HepG2 (cell line): ENCODE results near the gene SLC35D3. TPM values are rescaled to one million over a fixed set of nuclear protein-coding genes. Genes with fewer than 3 reads are reported as not detected.

ENCODE experiments used
- ATAC-seq: fragments of 200-7000 bp; cut with Tn5 transposase; 3 replicates; pipeline ENCODE4 v1.9.1; 2020; ENCODE audit warnings: mild to moderate bottlenecking, moderate library complexity
- BruUV-seq: library from RNA; stranded (reverse); fragments of 400-500 nt; replicated peaks from 2 replicates; lab custom pipeline; 2021; lab: Mats Ljungman, UMichigan
- CTCF ChIA-PET: fragments of 300-600 bp; formaldehyde crosslinking; extraction: SDS; loops from one replicate; lab custom pipeline; 2021; ENCODE audit warnings: low total read pairs, inconsistent platforms, low intra/inter-chr PET ratio; lab: Yijun Ruan, JAX
- POLR2A ChIA-PET: fragments of 350-600 bp; sonication (Branson Sonifier 250); formaldehyde crosslinking; loops from one replicate; lab custom pipeline; 2020; ENCODE audit warnings: antibody characterized with exemption, inconsistent platforms; lab: Yijun Ruan, JAX
- DNase-seq: peaks from one replicate; pipeline ENCODE4 v3.0.0-alpha.2; 2015; ENCODE audit warnings: low spot score
- FAIRE-seq: peaks from 3 replicates; lab custom pipeline; 2011; peaks lifted over from hg19 to GRCh38; lab: Jason Lieb, UNC
- H2AFZ ChIP-seq: one replicate; pipeline ENCODE4 v1.6.1; 2011; ENCODE audit warnings: low read length, inconsistent platforms
- H3K27ac ChIP-seq: fragments of 300-600 bp; 3 replicates; pipeline ENCODE4 v1.8.0; 2011; ENCODE audit warnings: mixed run types, mild to moderate bottlenecking, mixed read lengths, low read length, inconsistent platforms; ENCODE audit not compliant: insufficient read depth; ENCODE audit errors: extremely low read length
- H3K27me3 ChIP-seq, 2 experiments: fragments of 200-600 bp in 1 of 2; 2 replicates in 1 of 2; 3 replicates in 1 of 2; pipeline versions ENCODE4 v1.6.0 to v1.8.0; 2011; ENCODE audit warnings: low read length in 2 of 2, mild to moderate bottlenecking in 2 of 2, moderate library complexity in 2 of 2, inconsistent platforms in 1 of 2; ENCODE audit not compliant: insufficient read depth in 2 of 2, control insufficient read depth in 1 of 2
- H3K36me3 ChIP-seq, 2 experiments: fragments of 200-600 bp in 1 of 2; replicated peaks in 1 of 2; 2 replicates in 1 of 2; 3 replicates in 1 of 2; pipeline versions ENCODE4 v1.5.1 to v1.8.0; 2011; ENCODE audit warnings: low read length in 2 of 2, inconsistent platforms in 1 of 2; ENCODE audit not compliant: insufficient read depth in 2 of 2, control insufficient read depth in 1 of 2
- H3K4me1 ChIP-seq: 2 replicates; pipeline ENCODE4 v1.5.1; 2012; ENCODE audit warnings: low read length, inconsistent platforms; ENCODE audit not compliant: insufficient read depth
- H3K4me2 ChIP-seq: 2 replicates; pipeline ENCODE4 v1.6.0; 2011; ENCODE audit warnings: low read depth, low read length, inconsistent platforms
- H3K4me3 ChIP-seq, 3 experiments: fragments of 200-600 bp in 1 of 3; sonication (generic), shearing (Covaris generic) in 1 of 3; replicated peaks in 1 of 3; 2 replicates each; pipeline ENCODE4 v1.5.1; 2011 to 2016; ENCODE audit warnings: low read length in 3 of 3, inconsistent platforms in 2 of 3, low read depth in 2 of 3, mild to moderate bottlenecking in 2 of 3, control low read depth in 1 of 3, mixed read lengths in 1 of 3; ENCODE audit not compliant: insufficient read depth in 1 of 3
- H3K79me2 ChIP-seq: one replicate; pipeline ENCODE4 v1.6.1; 2011; ENCODE audit warnings: low read length, inconsistent platforms; ENCODE audit not compliant: insufficient read depth
- H3K9ac ChIP-seq: 2 replicates; pipeline ENCODE4 v1.6.0; 2011; ENCODE audit warnings: mild to moderate bottlenecking, low read depth, low read length, inconsistent platforms; ENCODE audit not compliant: insufficient read depth
- H3K9me3 ChIP-seq: 2 replicates; pipeline ENCODE4 v1.5.1; 2012; ENCODE audit warnings: mild to moderate bottlenecking, low read length
- H4K20me1 ChIP-seq: 2 replicates; pipeline ENCODE4 v1.6.0; 2011; ENCODE audit warnings: inconsistent platforms, mild to moderate bottlenecking, low read length, moderate library complexity; ENCODE audit not compliant: insufficient read depth
- AFF4 ChIP-seq: sonication (generic); formaldehyde crosslinking; IDR thresholded peaks from 2 replicates; pipeline ENCODE4 v1.4.0; 2020; ENCODE audit warnings: missing genetic modification reagents
- EED ChIP-seq: sonication (generic); formaldehyde crosslinking; IDR thresholded peaks from 2 replicates; pipeline ENCODE4 v1.5.0; 2020; ENCODE audit warnings: mild to moderate bottlenecking, missing genetic modification reagents
- GMEB1 ChIP-seq: sonication (generic); formaldehyde crosslinking; IDR thresholded peaks from 2 replicates; pipeline ENCODE4 v1.5.1; 2020; ENCODE audit warnings: missing genetic modification reagents, mild to moderate bottlenecking, borderline replicate concordance
- RAD21 ChIP-seq: fragments of 450-650 bp; formaldehyde crosslinking; IDR thresholded peaks from 2 replicates; pipeline ENCODE4 v1.5.0; 2020; ENCODE audit warnings: mild to moderate bottlenecking
- SMC3 ChIP-seq: IDR thresholded peaks from 2 replicates; pipeline ENCODE4 v1.6.1; 2011; ENCODE audit warnings: low read length, improper control_type of control experiment
- SP5 ChIP-seq: IDR thresholded peaks from 2 replicates; pipeline ENCODE4 v1.6.1; 2016; ENCODE audit warnings: low read depth, borderline replicate concordance
- STAG1 ChIP-seq: sonication (generic); formaldehyde crosslinking; IDR thresholded peaks from 2 replicates; pipeline ENCODE4 v1.4.0; 2020; ENCODE audit warnings: missing genetic modification reagents
- YY1 ChIP-seq: IDR thresholded peaks from 2 replicates; pipeline ENCODE4 v1.6.1; 2011; ENCODE audit warnings: low read length, low read depth, moderate library complexity, mild to moderate bottlenecking; ENCODE audit not compliant: insufficient read depth, insufficient replicate concordance
- WGBS: methylation state at CpG from one replicate; pipeline ENCODE4 v1.1.6; 2017; ENCODE audit warnings: low lambda C conversion rate; 5-methylcytosine and 5-hydroxymethylcytosine counted together
- in situ Hi-C: cut with HindIII; loops from 2 replicates; pipeline ENCODE4 v1.10.0; 2017; ENCODE audit warnings: low pct_unique_long_range_greater_than_20kb; ENCODE audit not compliant: extremely low pct_ligation_motif_present
- intact Hi-C: fragments of 100-400 bp; cut with micrococcal nuclease; formaldehyde crosslinking; loops from one replicate; pipeline ENCODE4 v1.10.0; 2022; ENCODE audit not compliant: unreplicated experiment
- polyA plus RNA-seq, 8 experiments: library from polyadenylated mRNA; depleted of rRNA in 3 of 8; stranded (reverse) in 7 of 8; unstranded in 1 of 8; fragments of >200 nt; fragmentation: Illumina TruSeq in 4 of 8; extraction: Trizol in 4 of 8; gene quantifications; 2 replicates each; pipeline versions ENCODE4 v1.2.1 to v1.2.3, GENCODE V29; 2011 to 2016; ENCODE audit warnings: low read depth in 4 of 8, missing spikeins in 1 of 8, mixed read lengths in 1 of 8; ENCODE audit not compliant: insufficient read depth in 1 of 8
- total RNA-seq, 5 experiments: library from RNA; depleted of rRNA; stranded (reverse); fragments of >200 nt; fragmentation: Illumina TruSeq; extraction: Trizol; gene quantifications; 2 replicates each; pipeline ENCODE4 v1.2.3, GENCODE V29; 2016; ENCODE audit warnings: low read depth in 1 of 5
- TF ChIP-seq, protein P1 (sequence below): sonication (generic); formaldehyde crosslinking; IDR thresholded peaks from 2 replicates; pipeline ENCODE4 v1.5.0; 2020; ENCODE audit warnings: mild to moderate bottlenecking, missing genetic modification reagents, moderate library complexity
- TF ChIP-seq, protein P2 (sequence below): sonication (generic); formaldehyde crosslinking; conservative IDR thresholded peaks from 2 replicates; pipeline ENCODE4 v1.4.0; 2020; ENCODE audit warnings: mild to moderate bottlenecking, missing genetic modification reagents, moderate library complexity

SLC35D3 gene
- total and polyA plus RNA-seq, 2 of the 13 experiments (the other 11 are each of a cell fraction or from before 2014, with no cell fraction given) = not detected

DNA sequence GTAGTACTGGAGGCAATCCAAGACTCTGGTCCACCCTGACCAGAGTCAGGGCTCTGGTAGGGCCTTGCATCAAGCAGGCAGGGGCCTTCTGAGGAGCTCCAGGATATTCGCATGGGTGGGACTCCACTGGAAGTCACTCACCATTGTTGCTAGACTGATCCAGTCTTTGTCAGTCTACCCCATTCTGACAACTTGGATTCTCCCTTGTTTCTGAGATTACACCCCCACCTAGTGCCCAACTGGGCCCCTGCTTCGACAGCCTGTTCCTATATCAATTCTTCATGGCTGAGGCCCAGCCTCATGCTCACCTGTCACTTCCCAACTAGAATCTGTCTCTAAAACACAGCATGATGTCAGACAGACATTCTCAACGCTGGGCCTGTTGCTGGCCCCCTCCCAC, 5.2 kb downstream of the SLC35D3 start:
- peak; percentile 63 for FAIRE-seq
- peak; percentile 79 for ATAC-seq
- 4% methylated on average over 3 of the region's 3 CpGs for WGBS
- Histone ChIP-seq H3K27ac (no peak overlapping the region), H3K4me2 (no peak overlapping the region), H3K79me2 (no peaks in the 10 kb centered on the region), H3K4me1 (no peaks in the 10 kb centered on the region), H4K20me1 (no peaks in the 10 kb centered on the region), H3K9ac (no peak overlapping the region), H3K27me3 (peaks cover 3 to 29% of the 10 kb centered on the region in 2 experiments; a peak in 4 of 5 replicates), H2AFZ (no peak overlapping the region), H3K4me3 (no peak overlapping the region), H3K36me3 (no peaks in the 10 kb centered on the region), H3K9me3 (no peaks in the 10 kb centered on the region)
- intact Hi-C loops (loop anchor here (1.0 kb wide), 2 partner anchors 81 to 283 kb away; no protein-coding TSS in a partner anchor), in situ Hi-C loops (no loop called here)
- ChIA-PET CTCF (interaction anchor here (1.1 kb wide), 1 partner anchor 283 kb away, joined by 4 read pairs; no protein-coding TSS in a partner anchor), POLR2A (no interaction called here)
- DNase-seq = peak; percentile 10
- TF ChIP-seq SP5 (no peak), YY1 (no peak), RAD21 (CRISPR knock-in tag) (0 out of 2 replicates have a peak, but pooled peaks have one; percentile 30), GMEB1 (CRISPR knock-in tag) (no peak), SMC3 (peak; percentile 44; the same call in 1 of the 2 replicates), STAG1 (CRISPR knock-in tag) (peak; percentile 69), AFF4 (CRISPR knock-in tag) (no peak), EED (CRISPR knock-in tag) (no peak)
- TF ChIP-seq, protein P1, sequence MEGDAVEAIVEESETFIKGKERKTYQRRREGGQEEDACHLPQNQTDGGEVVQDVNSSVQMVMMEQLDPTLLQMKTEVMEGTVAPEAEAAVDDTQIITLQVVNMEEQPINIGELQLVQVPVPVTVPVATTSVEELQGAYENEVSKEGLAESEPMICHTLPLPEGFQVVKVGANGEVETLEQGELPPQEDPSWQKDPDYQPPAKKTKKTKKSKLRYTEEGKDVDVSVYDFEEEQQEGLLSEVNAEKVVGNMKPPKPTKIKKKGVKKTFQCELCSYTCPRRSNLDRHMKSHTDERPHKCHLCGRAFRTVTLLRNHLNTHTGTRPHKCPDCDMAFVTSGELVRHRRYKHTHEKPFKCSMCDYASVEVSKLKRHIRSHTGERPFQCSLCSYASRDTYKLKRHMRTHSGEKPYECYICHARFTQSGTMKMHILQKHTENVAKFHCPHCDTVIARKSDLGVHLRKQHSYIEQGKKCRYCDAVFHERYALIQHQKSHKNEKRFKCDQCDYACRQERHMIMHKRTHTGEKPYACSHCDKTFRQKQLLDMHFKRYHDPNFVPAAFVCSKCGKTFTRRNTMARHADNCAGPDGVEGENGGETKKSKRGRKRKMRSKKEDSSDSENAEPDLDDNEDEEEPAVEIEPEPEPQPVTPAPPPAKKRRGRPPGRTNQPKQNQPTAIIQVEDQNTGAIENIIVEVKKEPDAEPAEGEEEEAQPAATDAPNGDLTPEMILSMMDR (CRISPR knock-in tag) = peak; percentile 62
- TF ChIP-seq, protein P2, sequence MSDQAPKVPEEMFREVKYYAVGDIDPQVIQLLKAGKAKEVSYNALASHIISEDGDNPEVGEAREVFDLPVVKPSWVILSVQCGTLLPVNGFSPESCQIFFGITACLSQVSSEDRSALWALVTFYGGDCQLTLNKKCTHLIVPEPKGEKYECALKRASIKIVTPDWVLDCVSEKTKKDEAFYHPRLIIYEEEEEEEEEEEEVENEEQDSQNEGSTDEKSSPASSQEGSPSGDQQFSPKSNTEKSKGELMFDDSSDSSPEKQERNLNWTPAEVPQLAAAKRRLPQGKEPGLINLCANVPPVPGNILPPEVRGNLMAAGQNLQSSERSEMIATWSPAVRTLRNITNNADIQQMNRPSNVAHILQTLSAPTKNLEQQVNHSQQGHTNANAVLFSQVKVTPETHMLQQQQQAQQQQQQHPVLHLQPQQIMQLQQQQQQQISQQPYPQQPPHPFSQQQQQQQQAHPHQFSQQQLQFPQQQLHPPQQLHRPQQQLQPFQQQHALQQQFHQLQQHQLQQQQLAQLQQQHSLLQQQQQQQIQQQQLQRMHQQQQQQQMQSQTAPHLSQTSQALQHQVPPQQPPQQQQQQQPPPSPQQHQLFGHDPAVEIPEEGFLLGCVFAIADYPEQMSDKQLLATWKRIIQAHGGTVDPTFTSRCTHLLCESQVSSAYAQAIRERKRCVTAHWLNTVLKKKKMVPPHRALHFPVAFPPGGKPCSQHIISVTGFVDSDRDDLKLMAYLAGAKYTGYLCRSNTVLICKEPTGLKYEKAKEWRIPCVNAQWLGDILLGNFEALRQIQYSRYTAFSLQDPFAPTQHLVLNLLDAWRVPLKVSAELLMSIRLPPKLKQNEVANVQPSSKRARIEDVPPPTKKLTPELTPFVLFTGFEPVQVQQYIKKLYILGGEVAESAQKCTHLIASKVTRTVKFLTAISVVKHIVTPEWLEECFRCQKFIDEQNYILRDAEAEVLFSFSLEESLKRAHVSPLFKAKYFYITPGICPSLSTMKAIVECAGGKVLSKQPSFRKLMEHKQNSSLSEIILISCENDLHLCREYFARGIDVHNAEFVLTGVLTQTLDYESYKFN = no peak
- no TSS peak for BruUV-seq
